Stimulated activated CD4-positive, alpha-beta T cell treated with anti-CD3 and anti-CD28 coated beads, Interleukin-4, amount 100 ng/mL, for 1 hour (primary cell): ENCODE measurements around the gene PLSCR1.
"Not testable (repeated sequence)": the region's sequence is repeated elsewhere in the genome, so short reads cannot be mapped to it uniquely, and the experiment has no call there.

Experiments used
- DNase-seq: peaks from one replicate; pipeline ENCODE4 v3.0.0-alpha.2; 2020

The PLSCR1 gene

DNA sequence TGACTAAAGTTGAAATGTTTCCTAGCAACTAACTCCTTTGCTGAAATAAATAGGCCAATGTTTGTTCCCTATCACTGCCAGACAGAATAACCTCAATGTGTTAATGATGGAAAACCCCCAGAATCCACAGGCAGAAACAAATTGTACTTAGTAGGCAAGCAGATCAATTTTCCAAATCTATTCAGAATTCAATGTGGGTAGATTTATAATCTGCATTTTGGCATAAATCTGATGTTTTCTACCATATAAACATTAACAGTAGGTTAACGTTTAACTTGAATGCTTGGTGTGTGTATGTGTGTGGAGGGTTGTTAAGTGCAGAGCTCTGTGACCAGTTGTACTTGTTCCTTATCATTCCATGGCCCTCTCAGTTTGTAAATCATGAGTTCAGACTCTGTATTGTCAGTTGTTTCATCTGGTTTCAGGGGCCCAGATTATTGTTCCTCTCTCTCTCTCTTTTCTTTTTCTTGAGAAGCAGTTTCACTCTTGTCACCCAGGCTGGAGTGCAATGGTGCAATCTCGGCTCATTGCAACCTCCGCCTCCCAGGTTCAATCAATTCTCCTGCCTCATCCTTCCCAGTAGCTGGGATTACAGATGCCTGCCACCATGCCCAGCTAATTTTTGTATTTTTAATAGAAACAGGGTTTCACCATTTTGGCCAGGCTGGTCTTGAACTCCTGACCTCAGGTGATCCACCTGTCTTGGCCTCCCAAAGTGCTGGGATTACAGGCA is 32.8 kb downstream of the PLSCR1 start:
- no peak for DNase-seq

DNA sequence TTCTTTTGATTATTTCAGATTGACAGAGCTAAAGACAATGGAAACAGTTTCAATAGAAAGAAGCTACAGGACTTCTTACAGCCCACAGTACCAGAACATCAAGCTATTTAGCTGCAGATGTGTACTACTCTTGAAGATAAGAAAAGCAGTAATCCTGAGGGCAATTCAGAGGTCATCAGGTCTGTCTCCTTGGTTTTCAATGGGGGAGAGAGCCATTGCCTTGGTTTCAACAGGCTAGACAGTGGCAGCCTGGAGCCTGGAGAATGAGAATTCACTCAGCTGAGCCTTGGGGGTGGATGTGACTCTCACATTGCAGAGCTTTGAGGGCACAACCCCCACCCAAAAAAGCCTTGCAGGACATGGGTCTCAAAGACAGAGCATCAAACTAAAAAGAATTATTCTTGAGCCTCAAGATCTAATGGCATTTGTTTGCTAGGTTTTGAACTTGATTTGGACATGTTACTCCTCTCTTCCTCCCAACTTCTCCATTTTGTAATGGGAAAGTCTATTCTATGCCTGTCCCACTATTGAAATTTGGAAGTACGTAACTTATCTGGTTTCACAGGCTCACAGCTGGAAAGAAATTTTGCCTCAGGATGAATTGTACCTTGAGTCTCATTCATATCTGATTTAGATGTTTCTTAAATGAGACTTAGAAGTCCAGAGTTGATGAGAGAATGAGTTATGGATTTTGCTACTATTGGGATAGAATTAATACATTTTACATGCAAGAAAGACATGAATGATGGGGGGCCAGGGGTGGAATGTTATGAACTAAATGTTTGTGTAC is 36.9 kb downstream of the PLSCR1 start:
- DNase-seq, result no peak

DNA sequence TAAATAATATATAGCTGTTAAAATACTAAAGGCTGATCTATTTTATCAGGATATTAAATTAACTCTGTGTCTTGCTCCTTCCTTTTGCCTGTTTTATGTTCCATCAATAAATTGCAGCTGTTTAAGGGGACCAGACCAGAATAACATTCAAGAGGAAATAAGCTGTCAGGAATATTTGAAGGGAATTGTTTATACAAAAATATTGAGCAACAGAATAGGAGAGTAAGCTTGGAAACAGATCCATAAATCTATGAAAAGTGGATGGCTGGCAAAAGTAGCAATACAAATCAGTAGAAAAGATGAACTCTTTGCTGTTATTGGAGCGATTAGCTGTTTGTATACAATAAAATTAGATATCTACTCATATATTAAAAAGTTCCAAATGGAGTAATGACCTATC is 38.9 kb downstream of the PLSCR1 start:
- DNase-seq, result no peak

DNA sequence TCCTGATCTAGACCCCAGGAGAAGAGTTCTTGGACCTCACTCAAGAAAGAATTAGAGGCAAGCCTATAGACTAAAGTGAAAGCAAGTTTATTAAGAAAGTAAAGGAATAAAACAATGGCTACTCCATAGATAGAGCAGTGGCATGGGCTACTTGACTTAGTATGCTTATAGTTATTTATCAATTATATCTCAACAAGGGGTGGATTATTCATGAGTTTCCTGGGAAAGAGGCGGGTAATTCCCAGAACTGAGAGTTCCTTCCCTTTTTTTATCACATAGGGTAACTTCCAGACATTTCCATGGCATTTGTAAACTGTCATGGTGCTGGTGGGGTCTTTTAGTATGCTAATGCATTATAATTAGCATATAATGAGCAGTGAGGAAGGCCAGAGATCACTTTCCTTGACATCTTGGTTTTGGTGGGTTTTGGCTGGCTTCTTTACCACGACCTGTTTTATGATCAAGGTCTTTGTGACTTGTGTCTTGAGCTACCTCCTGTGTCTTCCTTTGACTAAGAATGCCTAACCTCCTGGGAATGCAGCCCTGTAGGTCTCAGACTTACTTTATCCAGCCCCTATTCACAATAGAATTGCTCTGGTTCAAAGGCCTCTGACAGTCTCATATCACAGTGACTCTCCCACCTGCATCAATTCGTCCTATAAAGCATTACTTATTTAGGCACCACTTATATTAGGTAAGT is 39.8 kb downstream of the PLSCR1 start:
- no peak for DNase-seq

DNA sequence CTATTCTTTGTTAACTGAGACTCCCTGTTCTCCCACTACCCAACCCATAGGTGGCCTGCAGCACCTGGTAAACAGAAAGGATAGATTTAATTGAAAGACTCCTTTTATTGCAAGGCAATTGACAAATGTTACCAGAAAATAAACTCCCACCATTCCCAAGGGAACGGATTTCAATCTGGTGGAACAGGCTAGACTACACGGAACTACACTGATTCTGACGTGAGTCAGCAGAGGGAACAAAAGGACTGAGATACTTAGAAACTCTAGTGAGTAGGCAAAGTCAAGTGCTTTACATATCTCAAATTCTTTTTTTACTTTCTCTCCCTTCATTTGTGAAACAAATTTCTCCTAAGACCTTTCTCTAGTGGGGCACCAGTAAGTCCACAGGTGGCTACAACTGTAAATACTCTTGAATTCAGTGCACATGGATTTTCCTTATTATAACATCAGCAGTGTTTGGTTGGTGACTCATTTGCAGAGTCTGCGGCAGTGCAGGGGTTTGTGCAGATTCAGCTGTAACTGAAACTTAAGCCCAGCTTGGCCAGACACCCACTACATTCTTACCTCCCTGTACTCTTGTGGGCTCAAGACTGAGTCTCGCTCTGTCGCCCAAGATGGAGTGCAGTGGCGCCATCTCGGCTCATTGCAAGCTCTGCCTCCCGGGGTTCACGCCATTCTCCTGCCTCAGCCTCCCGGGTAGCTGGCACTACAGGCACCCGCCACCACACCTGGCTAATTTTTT is 40.8 kb downstream of the PLSCR1 start:
- no peak for DNase-seq

DNA sequence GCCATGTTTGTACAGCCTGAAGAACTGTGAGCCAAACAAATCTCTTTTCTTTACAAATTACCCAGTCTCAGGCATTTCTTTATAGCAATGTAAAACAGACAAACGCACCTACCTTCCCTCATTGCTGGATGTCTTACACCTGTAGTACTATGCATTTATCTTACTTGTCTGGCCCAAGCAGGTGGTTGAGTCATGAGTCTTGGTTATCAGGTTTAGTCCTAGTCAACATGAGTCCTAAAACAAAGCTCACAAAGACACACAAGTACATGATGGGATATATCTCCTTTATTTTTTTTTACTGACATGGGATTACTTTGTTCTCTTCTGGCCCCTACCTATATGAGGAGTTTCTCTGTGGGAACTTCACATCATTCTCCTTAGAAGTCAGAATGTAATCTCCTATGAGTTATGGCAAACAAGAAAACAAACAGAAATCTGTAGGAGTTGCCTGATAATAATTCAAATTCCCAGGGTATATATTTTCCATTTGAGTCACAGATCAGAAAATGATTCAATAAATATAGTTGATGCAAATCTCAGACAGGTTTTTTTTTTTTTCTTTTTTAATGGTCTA is 41.4 kb downstream of the PLSCR1 start:
- no peak for DNase-seq

DNA sequence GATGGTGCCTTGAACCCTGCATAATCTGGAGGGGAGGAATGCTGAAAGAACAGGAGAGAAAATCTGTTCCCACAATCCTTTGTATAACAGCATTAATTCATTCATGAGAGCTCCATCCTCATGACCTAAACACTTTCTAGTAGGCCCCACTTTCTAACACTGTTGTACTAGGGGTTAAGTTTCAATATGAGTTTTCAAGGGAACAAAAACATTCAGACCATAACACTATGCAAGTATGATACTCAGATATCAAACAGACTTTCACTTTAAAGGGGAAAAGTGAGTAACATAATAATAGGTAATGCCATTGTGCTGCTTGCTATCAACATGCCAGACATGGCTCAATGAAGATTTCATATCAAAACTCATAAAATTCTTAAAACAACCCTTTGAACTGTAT is 42.7 kb downstream of the PLSCR1 start:
- no peak for DNase-seq

DNA sequence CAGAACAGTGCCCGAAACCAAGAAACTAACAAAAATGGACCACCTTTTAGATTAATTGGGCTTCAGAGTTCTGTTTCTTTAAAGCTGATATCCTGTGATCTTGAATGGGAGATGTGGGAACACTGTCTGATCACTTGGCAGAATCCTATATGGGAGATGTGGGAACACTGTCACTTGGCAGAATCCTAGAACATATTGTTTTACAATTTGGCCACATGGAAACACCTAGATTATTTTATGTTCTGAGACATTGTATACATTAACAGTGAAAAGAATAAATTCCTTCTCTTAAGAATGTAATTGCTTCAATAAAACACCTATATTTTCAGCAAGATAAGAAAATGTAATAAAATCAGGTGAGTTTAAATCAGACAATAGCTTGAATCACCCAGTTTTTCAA is 44.7 kb downstream of the PLSCR1 start:
- no peak for DNase-seq

DNA sequence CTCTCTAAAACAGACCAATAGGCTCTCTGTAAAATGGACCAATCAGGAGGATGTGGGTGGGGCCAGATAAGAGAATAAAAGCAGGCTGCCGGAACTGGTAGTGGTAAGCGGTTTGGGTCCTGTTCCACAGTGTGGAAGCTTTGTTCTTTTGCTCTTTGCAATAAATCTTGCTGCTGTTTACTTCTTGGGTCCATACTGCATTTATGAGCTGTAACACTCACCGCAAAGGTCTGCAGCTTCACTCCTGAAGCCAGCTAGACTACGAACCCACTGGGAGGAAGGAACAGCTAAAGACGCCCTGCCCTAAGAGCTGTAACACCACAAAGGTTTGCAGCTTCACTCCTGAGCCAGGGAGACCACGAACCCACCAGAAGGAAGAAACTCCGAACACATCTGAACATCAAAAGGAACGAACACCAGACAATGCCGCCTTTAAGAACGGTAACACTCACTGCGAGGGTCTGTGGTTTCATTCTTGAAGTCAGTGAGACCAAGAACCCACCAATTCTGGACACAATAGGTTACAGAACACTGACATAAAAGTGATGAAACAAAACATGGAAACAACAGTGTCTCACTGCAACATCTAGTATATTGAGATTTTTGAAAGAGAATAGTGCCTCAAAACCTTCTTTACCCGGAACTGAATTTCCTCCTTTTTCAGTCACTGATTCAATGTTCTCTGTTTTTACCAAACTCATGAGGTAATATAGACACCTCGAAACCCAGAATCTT is 46.2 kb downstream of the PLSCR1 start:
- peak; percentile 4 for DNase-seq

DNA sequence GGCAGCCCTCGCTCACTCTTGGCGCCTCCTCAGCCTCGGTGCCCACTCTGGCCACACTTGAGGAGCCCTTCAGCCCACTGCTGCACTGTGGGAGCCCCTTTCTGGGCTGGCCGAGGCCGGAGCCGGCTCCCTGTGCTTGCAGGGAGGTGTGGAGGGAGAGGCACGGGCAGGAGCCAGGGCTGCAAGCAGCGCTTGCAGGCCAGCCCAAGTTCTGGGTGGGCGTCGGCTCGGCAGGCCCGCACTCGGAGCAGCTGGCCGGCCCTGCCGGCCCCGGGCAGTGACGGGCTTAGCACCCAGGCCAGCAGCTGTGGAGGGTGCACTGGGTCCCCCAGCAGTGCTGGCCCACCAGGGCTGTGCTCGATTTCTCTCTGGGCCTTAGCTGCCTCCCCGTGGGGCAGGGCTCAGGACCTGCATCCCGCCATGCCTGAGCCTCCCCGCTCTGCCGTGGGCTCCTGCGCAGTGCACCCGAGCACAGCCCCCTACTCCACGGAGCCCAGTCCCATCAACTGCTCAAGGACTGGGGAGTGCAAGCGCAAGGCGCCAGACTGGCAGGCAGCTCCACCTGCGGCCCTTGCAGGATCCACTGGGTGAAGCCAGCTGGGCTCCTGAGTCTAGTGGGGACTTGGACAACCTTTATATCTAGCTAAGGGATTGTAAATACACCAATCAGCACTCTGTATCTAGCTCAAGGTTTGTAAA is 47.1 kb downstream of the PLSCR1 start:
- DNase-seq, result not testable (repeated sequence)

DNA sequence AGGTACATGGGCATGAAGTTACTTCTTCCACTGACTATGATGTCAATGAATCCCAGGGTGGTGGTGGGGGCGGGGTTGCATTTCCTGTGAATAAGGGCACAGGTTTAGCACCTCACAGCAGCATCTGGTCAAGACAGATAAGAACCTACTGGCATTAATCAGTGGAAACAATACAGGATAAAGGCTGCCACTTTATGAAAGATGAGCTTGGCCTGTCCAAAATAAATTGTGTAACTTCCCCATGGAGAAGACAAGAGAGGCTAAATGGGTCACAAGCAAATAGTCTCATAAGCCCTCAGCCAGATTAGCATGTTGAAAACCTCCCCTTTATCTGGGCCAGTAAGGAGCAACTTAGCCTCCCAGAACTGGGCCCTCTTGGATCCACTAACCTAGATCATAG is 47.7 kb downstream of the PLSCR1 start:
- no peak for DNase-seq

DNA sequence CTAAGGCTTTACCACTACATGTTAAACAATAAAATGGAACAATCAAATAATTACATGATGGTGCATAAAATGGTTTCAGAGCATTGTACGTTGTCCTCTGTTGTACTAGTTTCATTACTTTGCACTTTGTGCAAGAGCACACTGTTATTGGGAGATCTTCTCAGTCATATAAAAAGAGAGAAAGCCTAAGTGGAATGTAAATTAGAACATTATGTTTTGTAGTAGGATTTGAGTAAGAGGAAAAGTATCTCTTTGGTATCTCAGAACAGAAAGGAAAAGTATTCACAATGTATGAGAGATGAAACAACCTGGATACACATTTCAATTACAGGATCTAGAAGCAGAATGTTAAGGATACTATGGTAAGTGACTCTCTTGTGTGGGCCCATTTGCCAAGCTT is 48.2 kb downstream of the PLSCR1 start:
- no peak for DNase-seq

DNA sequence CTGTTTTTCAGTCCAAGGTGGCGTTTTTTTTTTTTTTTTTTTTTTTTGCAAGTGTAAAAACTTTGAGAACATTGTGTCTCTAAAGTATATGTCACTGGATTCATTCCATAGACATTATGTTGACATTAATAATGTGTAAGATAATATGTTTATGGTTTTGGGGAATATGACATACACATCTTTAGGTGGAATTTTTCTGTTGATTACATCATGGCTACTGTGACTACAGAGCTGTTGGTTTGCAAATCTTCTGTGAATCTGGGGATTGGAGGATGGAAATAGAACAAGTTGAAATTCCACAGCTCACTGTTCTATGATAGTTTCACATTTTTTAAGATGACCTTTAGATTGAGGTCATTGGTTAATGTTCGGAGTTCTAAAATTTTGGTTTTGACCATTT is 50.6 kb downstream of the PLSCR1 start:
- DNase-seq, result no peak

DNA sequence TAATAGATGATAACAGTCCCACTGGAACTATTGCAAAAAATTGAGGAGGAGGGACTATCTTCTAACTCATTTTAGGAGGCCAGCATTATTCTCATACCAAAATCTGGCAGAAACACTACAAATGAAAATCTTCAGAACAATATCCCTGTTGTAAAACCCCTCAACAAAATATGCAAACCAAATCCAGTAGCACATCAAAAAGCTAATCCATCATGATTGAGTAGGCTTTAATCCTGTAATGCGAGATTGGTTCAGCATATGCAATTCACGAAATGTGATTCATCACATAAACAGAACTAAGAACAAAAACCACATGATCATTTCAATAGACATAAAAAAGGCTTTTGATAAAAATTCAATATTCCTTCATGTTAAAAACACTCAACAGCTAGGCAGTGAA is 51.2 kb downstream of the PLSCR1 start:
- DNase-seq, result no peak

DNA sequence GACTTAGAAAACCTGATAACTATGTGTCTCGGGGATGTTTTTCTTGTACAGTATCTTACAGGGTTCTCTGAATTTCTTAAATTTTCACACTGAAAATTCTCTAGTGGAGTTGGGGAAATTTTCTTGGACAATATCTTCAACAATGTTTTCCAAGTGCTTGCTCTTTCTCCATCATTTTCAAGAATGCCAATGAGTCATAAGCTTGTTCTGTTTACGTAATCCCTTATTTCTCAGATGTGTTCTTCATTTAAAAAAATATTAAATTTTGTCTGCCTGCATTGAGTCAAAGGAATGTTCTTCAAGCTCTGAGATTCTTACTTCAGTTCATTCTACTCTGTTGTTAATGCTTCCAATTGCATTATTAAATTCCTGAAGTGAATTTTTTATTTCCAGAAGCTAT is 53.1 kb downstream of the PLSCR1 start:
- no peak for DNase-seq

DNA sequence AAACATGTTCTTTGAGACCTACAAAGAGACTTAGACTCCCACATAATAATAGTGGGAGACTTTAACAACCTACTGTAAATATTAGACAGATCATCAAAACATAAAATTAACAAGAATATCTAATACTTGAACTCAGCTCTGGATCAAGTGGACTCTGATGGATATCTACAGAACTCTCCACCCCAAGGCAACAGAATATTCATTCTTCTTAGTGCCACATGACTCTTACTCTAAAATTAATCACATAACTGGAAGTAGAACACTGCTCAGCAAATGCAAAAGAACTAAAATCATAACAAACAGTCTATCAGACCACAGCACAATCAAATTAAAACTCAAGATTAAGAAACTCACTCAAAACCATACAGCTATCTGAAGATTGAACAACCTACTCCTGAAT is 59.1 kb downstream of the PLSCR1 start:
- DNase-seq, result no peak

DNA sequence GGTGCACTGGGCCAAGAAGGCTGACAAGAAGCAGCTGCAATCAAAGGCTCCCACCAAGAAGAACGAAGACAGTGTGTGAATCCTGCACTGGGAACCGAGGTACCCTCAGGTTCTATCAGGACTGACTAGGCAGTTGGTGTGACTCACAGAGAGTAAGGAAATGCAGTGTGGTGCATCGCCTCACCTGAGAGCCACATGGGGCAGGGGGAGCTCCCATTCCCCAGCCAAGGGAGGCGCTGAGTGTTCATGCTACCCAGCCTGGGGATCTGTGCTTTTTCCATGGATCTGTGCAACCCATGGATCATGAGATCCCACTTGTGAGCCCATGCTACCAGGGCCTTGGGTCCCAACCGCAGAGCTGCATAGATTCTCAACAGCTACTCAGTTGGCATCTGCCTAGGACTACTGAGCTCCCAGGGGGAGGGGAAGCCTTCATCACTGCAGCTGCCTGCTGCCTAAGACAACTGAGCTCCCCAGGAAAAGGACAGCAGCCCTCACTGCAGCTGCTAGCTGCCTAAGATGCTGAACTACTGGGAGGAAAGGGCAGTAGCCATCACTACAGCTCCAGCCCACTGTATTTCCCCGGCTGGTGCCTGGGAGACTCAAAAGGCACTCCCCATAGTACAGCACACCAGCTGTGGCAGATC is 68.2 kb downstream of the PLSCR1 start:
- no peak for DNase-seq

DNA sequence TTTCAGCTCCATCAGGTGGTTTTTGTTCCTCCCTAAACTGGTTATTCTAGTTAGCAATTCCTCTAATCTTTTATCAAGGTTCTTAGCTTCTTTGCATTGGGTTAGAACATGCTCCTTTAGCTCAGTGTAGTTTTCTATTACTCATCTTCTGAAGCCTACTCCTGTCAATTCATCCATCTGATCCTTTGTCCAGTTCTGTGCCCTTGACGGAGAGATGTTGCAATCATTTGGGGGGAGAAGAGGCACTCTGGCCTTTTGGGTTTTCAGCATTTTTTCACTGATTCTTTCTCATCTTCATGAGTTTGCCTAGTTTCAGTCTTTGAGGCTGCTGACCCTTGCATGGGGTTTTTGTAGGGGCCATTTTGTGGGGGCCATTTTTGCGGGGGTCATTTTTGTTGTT is 69.4 kb downstream of the PLSCR1 start:
- DNase-seq, result not testable (repeated sequence)

DNA sequence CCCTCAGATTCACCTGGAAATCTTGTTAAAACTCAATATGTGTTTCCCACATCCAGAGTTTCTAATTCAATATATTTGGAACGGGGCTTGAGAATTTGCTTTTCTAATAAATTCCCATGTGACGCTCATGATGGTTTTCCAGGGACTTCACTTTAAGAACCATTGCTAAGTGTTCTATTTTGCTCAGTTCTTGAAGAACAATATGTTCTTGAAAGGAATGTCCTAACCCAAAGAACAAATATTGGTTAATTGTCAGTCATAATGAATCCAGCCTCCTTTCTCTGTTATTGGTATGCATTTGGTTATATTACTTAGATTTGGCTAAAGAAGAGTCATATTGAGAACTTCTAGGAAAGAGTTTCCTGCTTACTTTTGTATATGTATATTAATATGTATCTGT is 70.7 kb downstream of the PLSCR1 start:
- no peak for DNase-seq

DNA sequence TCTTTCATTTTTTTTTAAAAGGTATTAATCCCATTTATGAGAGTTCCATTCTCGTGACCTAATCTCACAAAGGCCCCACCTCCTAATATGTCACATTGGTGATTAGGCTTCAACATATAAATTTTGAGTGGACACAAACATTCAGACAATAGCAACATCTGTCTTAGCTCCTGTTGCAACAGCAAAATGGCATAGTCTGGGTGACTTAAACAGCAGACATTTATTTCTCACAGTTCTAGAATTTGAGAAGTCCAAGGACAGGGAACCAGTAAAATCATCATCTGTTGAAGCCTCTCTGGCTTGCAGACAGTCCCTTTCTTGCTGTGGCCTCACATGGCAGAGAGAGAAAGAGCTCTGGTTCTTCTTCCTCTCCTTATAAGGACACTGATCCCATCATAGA is 71.8 kb downstream of the PLSCR1 start:
- DNase-seq, result no peak

DNA sequence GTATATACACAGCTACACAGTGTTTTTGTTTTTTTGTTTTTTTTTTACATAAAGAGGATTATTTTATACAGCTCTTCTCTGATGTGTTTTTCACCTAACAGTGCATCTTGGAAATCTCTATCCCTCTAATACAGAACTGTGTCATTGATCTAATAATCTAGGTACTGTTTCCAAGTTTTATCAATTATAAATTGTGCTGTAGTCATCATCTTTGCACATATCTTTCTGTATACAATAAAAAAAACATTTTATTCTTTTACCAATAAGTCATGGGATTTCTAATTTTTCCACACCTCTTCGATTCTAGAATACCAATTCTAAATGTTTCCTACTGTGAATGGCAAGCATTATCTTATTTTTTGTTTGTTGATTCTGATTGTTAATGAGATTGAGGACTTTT is 73.4 kb downstream of the PLSCR1 start:
- no peak for DNase-seq
